Liver (tissue), 9 donors: ENCODE results near the gene SIRT6. TPM values are rescaled to one million over a fixed set of nuclear protein-coding genes. Genes with fewer than 3 reads are reported as not detected.
"Not testable (repeated sequence)": the region's sequence is repeated elsewhere in the genome, so short reads cannot be mapped to it uniquely, and the experiment has no call there.

Experiments
- DNase-seq: peaks from one replicate; pipeline ENCODE4 v3.0.0-alpha.2; 2017; ENCODE audit warnings: low spot score
- H3K27ac ChIP-seq, 2 donors: one replicate each; pipeline ENCODE4 v1.7.0; 2013; ENCODE audit warnings: inconsistent platforms in 2 of 2, low read length in 2 of 2, control low read depth in 1 of 2, low read depth in 1 of 2, mild to moderate bottlenecking in 1 of 2
- H3K27me3 ChIP-seq, 4 donors: one replicate each; pipeline versions ENCODE4 v1.6.1 to v1.7.0; 2013; ENCODE audit warnings: low read length in 3 of 4, inconsistent platforms in 1 of 4, mild to moderate bottlenecking in 1 of 4, moderate library complexity in 1 of 4; ENCODE audit not compliant: control insufficient read depth in 4 of 4, insufficient read depth in 4 of 4
- H3K36me3 ChIP-seq, 4 donors: one replicate each; pipeline versions ENCODE4 v1.6.1 to v1.7.0; 2013; ENCODE audit warnings: low read length in 3 of 4, mild to moderate bottlenecking in 3 of 4, low read depth in 1 of 4, moderate library complexity in 1 of 4; ENCODE audit not compliant: control insufficient read depth in 4 of 4, insufficient read depth in 3 of 4
- H3K4me1 ChIP-seq, 4 donors: one replicate each; pipeline versions ENCODE4 v1.6.1 to v1.7.0; 2013; ENCODE audit warnings: low read length in 3 of 4, mild to moderate bottlenecking in 3 of 4, moderate library complexity in 1 of 4; ENCODE audit not compliant: control insufficient read depth in 4 of 4, insufficient read depth in 4 of 4
- H3K4me3 ChIP-seq, 3 donors: one replicate each; pipeline versions ENCODE4 v1.6.1 to v1.7.0; 2013; ENCODE audit warnings: low read length in 3 of 3, control low read depth in 1 of 3, low read depth in 1 of 3, mild to moderate bottlenecking in 1 of 3
- H3K9ac ChIP-seq, 2 donors: one replicate each; pipeline ENCODE4 v1.7.0; 2013; ENCODE audit warnings: low read length in 2 of 2, mild to moderate bottlenecking in 2 of 2, moderate library complexity in 2 of 2, control low read depth in 1 of 2, low read depth in 1 of 2
- H3K9me3 ChIP-seq, 4 donors: one replicate each; pipeline versions ENCODE4 v1.6.1 to v1.7.0; 2013; ENCODE audit warnings: low read length in 3 of 4; ENCODE audit not compliant: control insufficient read depth in 4 of 4
- ATF3 ChIP-seq: IDR thresholded peaks from 2 replicates; pipeline ENCODE4 v1.6.1; 2016; ENCODE audit warnings: antibody characterized with exemption
- CTCF ChIP-seq: fragments of 150-350 bp; IDR thresholded peaks from 2 replicates; pipeline ENCODE4 v1.5.1; 2017; ENCODE audit warnings: improper control_type of control experiment, low read depth, low read length; ENCODE audit not compliant: missing input control
- EGR1 ChIP-seq, 2 donors: IDR thresholded peaks; 2 replicates each; pipeline ENCODE4 v1.6.1; 2016 to 2018; ENCODE audit warnings: antibody characterized with exemption in 2 of 2, low read depth in 2 of 2
- FOXA1 ChIP-seq: IDR thresholded peaks from 2 replicates; pipeline ENCODE4 v1.6.1; 2016; ENCODE audit warnings: antibody characterized with exemption
- FOXA2 ChIP-seq: IDR thresholded peaks from 2 replicates; pipeline ENCODE4 v1.6.1; 2016; ENCODE audit warnings: antibody characterized with exemption
- GABPA ChIP-seq, 2 donors: IDR thresholded peaks in 1 of 2; conservative IDR thresholded peaks in 1 of 2; 2 replicates each; pipeline ENCODE4 v1.6.1; 2016; ENCODE audit warnings: antibody characterized with exemption in 2 of 2, mild to moderate bottlenecking in 1 of 2, moderate library complexity in 1 of 2
- HNF4A ChIP-seq, 2 donors: conservative IDR thresholded peaks; 2 replicates each; pipeline ENCODE4 v1.6.1; 2016; ENCODE audit warnings: antibody characterized with exemption in 2 of 2, mild to moderate bottlenecking in 2 of 2
- HNF4G ChIP-seq: IDR thresholded peaks from 2 replicates; pipeline ENCODE4 v1.6.1; 2016; ENCODE audit warnings: antibody characterized with exemption
- JUND ChIP-seq, 2 donors: IDR thresholded peaks; 2 replicates each; pipeline ENCODE4 v1.6.1; 2016; ENCODE audit warnings: antibody characterized with exemption in 2 of 2
- MAX ChIP-seq: IDR thresholded peaks from 2 replicates; pipeline ENCODE4 v1.6.1; 2016; ENCODE audit warnings: antibody characterized with exemption
- NR2F2 ChIP-seq: IDR thresholded peaks from 2 replicates; pipeline ENCODE4 v1.6.1; 2016; ENCODE audit warnings: antibody characterized with exemption
- RAD21 ChIP-seq, 2 donors: IDR thresholded peaks; 2 replicates each; pipeline ENCODE4 v1.6.1; 2016; ENCODE audit warnings: antibody characterized with exemption in 2 of 2, mild to moderate bottlenecking in 2 of 2
- REST ChIP-seq: IDR thresholded peaks from 2 replicates; pipeline ENCODE4 v1.6.1; 2016; ENCODE audit warnings: antibody characterized with exemption, mild to moderate bottlenecking
- RXRA ChIP-seq, 2 donors: IDR thresholded peaks; 2 replicates each; pipeline ENCODE4 v1.6.1; 2017 to 2018; ENCODE audit warnings: antibody characterized with exemption in 2 of 2, mild to moderate bottlenecking in 1 of 2
- SP1 ChIP-seq: IDR thresholded peaks from 2 replicates; pipeline ENCODE4 v1.6.1; 2018; ENCODE audit warnings: antibody characterized with exemption, mild to moderate bottlenecking
- TAF1 ChIP-seq: conservative IDR thresholded peaks from 2 replicates; pipeline ENCODE4 v1.6.1; 2016; ENCODE audit warnings: antibody characterized with exemption, mild to moderate bottlenecking
- WGBS: extraction: QIAGEN DNeasy Blood & Tissue Kit; methylation state at CpG from one replicate; pipeline ENCODE4 v1.1.7; 2013; 5-methylcytosine and 5-hydroxymethylcytosine counted together
- polyA plus RNA-seq, 2 donors: library from polyadenylated mRNA; stranded (reverse) in 1 of 2; unstranded in 1 of 2; fragments of 200-250 nt in 1 of 2; fragments of >200 nt in 1 of 2; fragmentation: Nextera tagmentation in 1 of 2; extraction: Ambion mirVana in 1 of 2; gene quantifications; one replicate each; pipeline versions ENCODE4 v1.2.1 to v1.2.3, GENCODE V29; 2013 to 2015
- total RNA-seq, 2 donors: library from RNA; depleted of rRNA; stranded (reverse); fragments of >200 nt; gene quantifications; one replicate each; pipeline ENCODE4 v1.2.3, GENCODE V29; 2014
- donor health status: healthy.
- donor health status: healthy.
- donor health status: healthy.
- donor health status: healthy.
- donor health status: healthy.

SIRT6 gene
- total and polyA plus RNA-seq, 4 donors = 7.7 to 12.7 (median 9.8) TPM

GRCh38 chr19:4230237-4230636, 47.9 kb upstream of the SIRT6 start:
- DNase-seq, H3K27me3 ChIP-seq, H3K9me3 ChIP-seq, H3K4me1 ChIP-seq, H3K36me3 ChIP-seq, H3K4me3 ChIP-seq, H3K27ac ChIP-seq, H3K9ac ChIP-seq: not testable (repeated sequence)
- 88% methylated on average over 6 of the region's 6 CpGs for WGBS

GRCh38 chr19:4229179-4229931, 47.0 kb upstream of the SIRT6 start, which contains the start of gene EBI3:
EBI3 (plus strand) TSS chr19:4229523; CDS start chr19:4229551, 28 bp downstream.
- 21% methylated on average over 19 of the region's 19 CpGs for WGBS
- Histone ChIP-seq H3K4me3 (peak within 1 kb of the TSS in 1 of 3 donors; percentile 2), H3K4me1 (peaks cover 0 to 6% (median 0%) of the 10 kb centered on the region in 4 donors), H3K9ac (no peak within 1 kb of the TSS), H3K9me3 (no peaks in the 10 kb centered on the region), H3K27ac (no peak within 1 kb of the TSS), H3K36me3 (no peaks in the 10 kb centered on the region), H3K27me3 (peaks cover 0 to 2% (median 0%) of the 10 kb centered on the region in 4 donors)
- TF ChIP-seq NR2F2 (no peak), MAX (no peak), FOXA1 (no peak), ATF3 (no peak), RXRA (IDR thresholded peaks at IDR 0.05) (no peak), TAF1 (no peak), JUND (IDR thresholded peaks at IDR 0.05) (no peak), REST (no peak), GABPA (IDR thresholded peaks at IDR 0.05 in 1 of 2, conservative IDR thresholded peaks at IDR 0.05 in 1 of 2) (no peak)
- DNase-seq = no peak

- H3K4me1 ChIP-seq = peaks cover 0 to 6% (median 0%) of the 10 kb centered on the region in 4 donors
- WGBS = 60% methylated on average over 2 of the region's 2 CpGs
- H3K27ac ChIP-seq = no peak overlapping the region
- H3K9ac ChIP-seq = no peak overlapping the region
- peaks cover 0 to 2% (median 0%) of the 10 kb centered on the region in 4 donors for H3K27me3 ChIP-seq
- H3K9me3 ChIP-seq = no peaks in the 10 kb centered on the region
- H3K4me3 ChIP-seq = no peak overlapping the region
- DNase-seq = no peak
- no peaks in the 10 kb centered on the region for H3K36me3 ChIP-seq
- TF ChIP-seq ATF3 (no peak), EGR1 (IDR thresholded peaks at IDR 0.05; ENCODE audit: low read depth in 2 of 2) (no peak), JUND (IDR thresholded peaks at IDR 0.05) (no peak), HNF4A (conservative IDR thresholded peaks at IDR 0.05) (no peak), CTCF (no peak), MAX (no peak), RAD21 (IDR thresholded peaks at IDR 0.05) (no peak), TAF1 (no peak), REST (no peak), SP1 (no peak), FOXA2 (no peak), GABPA (IDR thresholded peaks at IDR 0.05 in 1 of 2, conservative IDR thresholded peaks at IDR 0.05 in 1 of 2) (no peak), NR2F2 (no peak), RXRA (IDR thresholded peaks at IDR 0.05) (no peak), HNF4G (no peak)
Observed at GRCh38 chr19:4228765-4229178, 46.4 kb upstream of the SIRT6 start.
